Activated naive CD4-positive, alpha-beta T cell treated with anti-CD3 and anti-CD28 coated beads, Interleukin-2, amount 50 U/mL, for 24 hours (primary cell): ENCODE data around the gene KLF3.
A peak's percentile ranks its signal among the peaks of the same experiment; 100 is the strongest.

Experiments used
- H3K27ac Mint-ChIP-seq: one replicate; pipeline ENCODE4 v1.8.0; 2021; ENCODE audit warnings: mild to moderate bottlenecking, mixed read lengths
- H3K27me3 Mint-ChIP-seq: one replicate; pipeline ENCODE4 v1.8.0; 2021; ENCODE audit warnings: mixed read lengths
- H3K36me3 Mint-ChIP-seq: one replicate; pipeline ENCODE4 v1.8.0; 2021; ENCODE audit warnings: mixed read lengths
- H3K4me1 Mint-ChIP-seq: one replicate; pipeline ENCODE4 v1.8.0; 2021; ENCODE audit warnings: mixed read lengths
- H3K4me3 Mint-ChIP-seq: one replicate; pipeline ENCODE4 v1.8.0; 2021; ENCODE audit warnings: mild to moderate bottlenecking, mixed read lengths
- H3K9me3 Mint-ChIP-seq: one replicate; pipeline ENCODE4 v1.8.0; 2021; ENCODE audit warnings: mixed read lengths

The KLF3 gene

GRCh38 chr4:38665551-38666411, 1.8 kb downstream of the KLF3 start:
- no peaks in the 10 kb centered on the region for H3K27me3 Mint-ChIP-seq
- H3K4me3 Mint-ChIP-seq: peak overlapping the region; percentile 93
- H3K36me3 Mint-ChIP-seq: peaks cover 2% of the 10 kb centered on the region
- peaks cover 74% of the 10 kb centered on the region for H3K4me1 Mint-ChIP-seq
- no peaks in the 10 kb centered on the region for H3K9me3 Mint-ChIP-seq
- peak overlapping the region; percentile 96 for H3K27ac Mint-ChIP-seq

DNA sequence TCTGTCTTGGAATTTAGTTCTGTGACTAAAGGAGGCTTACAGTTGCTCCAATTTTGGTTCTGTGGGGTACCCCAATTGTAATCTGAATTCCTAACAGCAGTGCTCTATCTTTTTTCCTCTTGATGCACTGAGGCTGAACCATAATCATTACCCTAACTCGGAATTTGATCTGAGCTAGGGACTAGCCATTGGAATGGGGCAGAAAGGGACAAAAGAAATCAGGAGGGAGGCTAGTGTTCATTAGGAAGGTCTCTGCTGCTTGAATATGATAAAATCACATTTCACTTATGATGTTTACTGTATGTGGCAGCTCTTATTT, 2.7 kb downstream of the KLF3 start:
- Mint-ChIP-seq H3K36me3 (no peaks in the 10 kb centered on the region), H3K4me3 (peak overlapping the region; percentile 93), H3K27ac (peak overlapping the region; percentile 96), H3K4me1 (peaks cover 75% of the 10 kb centered on the region), H3K27me3 (no peaks in the 10 kb centered on the region), H3K9me3 (no peaks in the 10 kb centered on the region)

GRCh38 chr4:38667085-38667893, 3.3 kb downstream of the KLF3 start:
- Mint-ChIP-seq H3K9me3 (no peaks in the 10 kb centered on the region), H3K27ac (peak overlapping the region; percentile 96), H3K4me3 (peak overlapping the region; percentile 93), H3K27me3 (no peaks in the 10 kb centered on the region), H3K36me3 (no peaks in the 10 kb centered on the region), H3K4me1 (peaks cover 75% of the 10 kb centered on the region)

GRCh38 chr4:38668203-38668971, 4.4 kb downstream of the KLF3 start:
- no peaks in the 10 kb centered on the region for H3K36me3 Mint-ChIP-seq
- H3K27ac Mint-ChIP-seq: peak overlapping the region; percentile 78
- peak overlapping the region; percentile 61 for H3K4me3 Mint-ChIP-seq
- no peaks in the 10 kb centered on the region for H3K27me3 Mint-ChIP-seq
- no peaks in the 10 kb centered on the region for H3K9me3 Mint-ChIP-seq
- peaks cover 82% of the 10 kb centered on the region for H3K4me1 Mint-ChIP-seq

GRCh38 chr4:38669208-38669607, 5.2 kb downstream of the KLF3 start:
- Mint-ChIP-seq H3K36me3 (no peaks in the 10 kb centered on the region), H3K4me1 (peaks cover 90% of the 10 kb centered on the region), H3K9me3 (no peaks in the 10 kb centered on the region), H3K27me3 (no peaks in the 10 kb centered on the region), H3K4me3 (peak overlapping the region; percentile 61), H3K27ac (peak overlapping the region; percentile 78)

DNA sequence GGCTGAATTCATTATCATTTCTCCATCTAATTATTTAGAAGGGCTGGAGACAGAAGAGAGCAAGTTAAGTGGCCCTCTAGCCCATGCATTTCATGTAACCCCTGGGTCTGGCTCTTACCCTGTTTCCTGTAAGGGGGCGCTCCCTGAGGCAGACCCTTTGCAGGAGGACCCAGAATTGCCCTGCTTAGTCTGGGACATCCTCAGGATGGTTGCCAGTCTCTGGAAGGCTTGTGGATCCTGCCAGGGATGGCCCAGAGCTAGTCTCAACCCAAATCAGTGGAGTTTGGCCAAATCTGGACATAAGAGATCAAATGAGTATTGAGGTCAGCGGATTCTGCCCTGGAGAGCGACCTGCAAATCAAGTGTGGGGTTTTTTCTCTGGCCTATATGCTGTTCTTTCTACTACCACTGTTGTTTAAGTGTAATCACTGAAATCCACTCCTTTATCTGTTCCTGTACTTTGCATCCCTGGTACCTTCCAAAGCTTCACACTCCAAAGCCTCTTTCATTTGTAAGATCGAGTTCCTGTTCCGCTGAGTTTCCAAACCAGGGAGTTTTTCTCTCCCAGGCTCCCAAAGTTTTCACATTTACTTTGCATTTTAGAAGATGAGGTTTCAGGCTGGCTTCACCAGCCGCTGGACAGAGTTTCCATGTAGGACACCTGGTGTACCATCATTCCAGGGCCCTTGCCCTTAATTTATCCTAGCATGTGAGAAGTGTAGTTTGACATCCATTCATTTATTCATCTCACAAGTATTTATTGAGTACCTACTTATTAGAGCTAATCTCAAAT, 6.3 kb downstream of the KLF3 start:
- H3K9me3 Mint-ChIP-seq: no peaks in the 10 kb centered on the region
- H3K4me3 Mint-ChIP-seq: peak overlapping the region; percentile 79
- H3K27me3 Mint-ChIP-seq: no peaks in the 10 kb centered on the region
- peaks cover 97% of the 10 kb centered on the region for H3K4me1 Mint-ChIP-seq
- no peaks in the 10 kb centered on the region for H3K36me3 Mint-ChIP-seq
- peak overlapping the region; percentile 96 for H3K27ac Mint-ChIP-seq

DNA sequence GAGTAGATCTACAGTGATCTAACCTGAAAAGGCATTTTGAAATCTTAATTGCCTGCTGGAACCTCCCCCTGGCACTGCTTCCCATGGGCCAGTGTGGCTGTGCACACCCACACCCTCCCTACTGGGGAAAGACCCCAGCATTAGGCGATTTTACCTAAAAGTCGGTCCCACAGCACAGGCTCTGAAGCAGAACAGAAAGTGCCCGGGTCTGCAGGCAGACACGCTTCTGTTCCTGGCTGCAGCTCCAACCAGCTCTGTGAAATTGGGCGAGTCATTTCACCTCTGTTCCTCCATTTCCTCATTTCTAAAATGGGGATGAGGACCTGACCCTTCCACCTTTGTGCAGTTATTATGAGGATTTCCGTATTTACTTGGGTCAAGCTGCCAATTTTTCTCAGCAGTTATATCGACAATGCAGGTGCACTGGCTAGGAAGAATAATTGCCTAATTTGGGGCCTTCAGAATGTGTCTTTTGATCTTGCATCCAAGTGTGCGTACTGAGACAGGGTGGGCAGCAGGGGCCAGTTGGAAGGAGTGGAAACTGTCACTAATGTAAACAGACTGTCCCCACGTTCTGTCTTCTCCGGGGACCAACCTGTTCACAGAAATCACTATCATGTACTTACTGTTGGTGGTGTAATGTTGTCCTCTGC, 7.1 kb downstream of the KLF3 start:
- peak overlapping the region; percentile 79 for H3K4me3 Mint-ChIP-seq
- no peaks in the 10 kb centered on the region for H3K36me3 Mint-ChIP-seq
- peak overlapping the region; percentile 96 for H3K27ac Mint-ChIP-seq

GRCh38 chr4:38671592-38671940, 7.6 kb downstream of the KLF3 start:
- H3K27me3 Mint-ChIP-seq: no peaks in the 10 kb centered on the region
- H3K4me3 Mint-ChIP-seq: peak overlapping the region; percentile 79
- peak overlapping the region; percentile 96 for H3K27ac Mint-ChIP-seq
- H3K4me1 Mint-ChIP-seq: peaks cover 92% of the 10 kb centered on the region
- H3K9me3 Mint-ChIP-seq: no peaks in the 10 kb centered on the region
- no peaks in the 10 kb centered on the region for H3K36me3 Mint-ChIP-seq

More for the DNA sequence above, 7.1 kb downstream of the KLF3 start:
- H3K27me3 Mint-ChIP-seq: no peaks in the 10 kb centered on the region
- peaks cover 97% of the 10 kb centered on the region for H3K4me1 Mint-ChIP-seq
- H3K9me3 Mint-ChIP-seq: no peaks in the 10 kb centered on the region

DNA sequence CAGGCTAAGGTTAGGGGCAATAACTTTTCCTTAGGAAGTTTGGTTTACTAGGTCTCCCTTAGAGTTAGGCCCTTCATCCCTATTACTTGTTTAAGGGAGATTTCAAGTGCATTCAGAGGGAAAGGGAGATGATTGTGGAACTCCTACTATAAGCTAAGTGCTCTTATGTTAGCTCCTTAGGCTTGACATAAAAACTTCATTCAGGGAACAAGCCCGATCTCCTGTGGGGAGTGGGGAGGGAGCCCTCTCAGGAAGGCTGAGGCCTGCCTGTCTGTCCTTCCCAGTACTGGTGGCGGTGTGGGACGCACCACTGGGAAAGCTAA, 8.0 kb downstream of the KLF3 start:
- Mint-ChIP-seq H3K4me1 (peaks cover 87% of the 10 kb centered on the region), H3K9me3 (no peaks in the 10 kb centered on the region), H3K36me3 (no peaks in the 10 kb centered on the region), H3K4me3 (peak overlapping the region; percentile 79), H3K27me3 (no peaks in the 10 kb centered on the region), H3K27ac (peak overlapping the region; percentile 96)

GRCh38 chr4:38672397-38673129, 8.6 kb downstream of the KLF3 start:
- H3K27me3 Mint-ChIP-seq: no peaks in the 10 kb centered on the region
- peak overlapping the region; percentile 79 for H3K4me3 Mint-ChIP-seq
- no peaks in the 10 kb centered on the region for H3K36me3 Mint-ChIP-seq
- H3K4me1 Mint-ChIP-seq: peaks cover 87% of the 10 kb centered on the region
- no peaks in the 10 kb centered on the region for H3K9me3 Mint-ChIP-seq
- H3K27ac Mint-ChIP-seq: peak overlapping the region; percentile 96

DNA sequence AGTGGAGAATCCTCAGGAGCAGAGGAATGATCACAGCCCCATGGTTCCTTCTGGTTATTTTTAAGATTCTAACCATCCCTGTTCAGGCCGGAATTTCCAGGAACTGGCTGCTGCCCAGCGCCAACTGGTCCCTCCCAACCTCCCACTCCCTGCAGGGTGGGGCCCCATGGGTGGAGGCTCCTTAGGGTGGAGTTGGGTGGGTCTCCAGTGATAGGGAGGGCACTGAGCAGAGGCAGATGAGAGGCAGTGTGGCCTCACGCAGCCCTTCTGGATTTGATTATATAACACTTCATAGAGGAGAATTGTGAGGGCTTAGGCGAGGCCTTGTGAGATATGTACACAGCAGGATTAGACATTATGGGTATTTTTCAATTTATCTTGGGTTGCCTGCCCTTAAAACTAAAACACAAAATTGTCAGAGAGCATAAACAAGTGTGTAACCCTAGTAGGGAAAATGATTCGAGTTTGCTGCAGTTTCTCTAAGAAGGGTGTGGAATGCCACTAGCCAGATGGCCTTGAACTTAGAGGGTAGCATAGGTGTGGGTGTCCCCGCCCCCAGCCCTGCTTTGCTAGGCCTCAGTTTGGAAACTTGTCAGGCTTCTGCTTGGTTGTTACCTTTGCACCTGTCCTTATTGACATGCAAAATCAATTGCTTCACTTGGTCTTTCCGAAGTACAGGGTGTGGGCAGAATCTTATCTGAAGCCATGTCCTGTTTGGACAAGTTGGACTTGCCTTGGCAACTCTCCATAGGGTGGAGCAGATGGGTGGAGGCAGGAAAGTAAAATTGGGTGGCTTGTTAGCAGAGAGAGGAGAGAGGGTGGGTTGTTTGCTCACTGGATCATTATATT, 9.4 kb downstream of the KLF3 start:
- H3K9me3 Mint-ChIP-seq: no peaks in the 10 kb centered on the region
- peaks cover 88% of the 10 kb centered on the region for H3K4me1 Mint-ChIP-seq
- H3K4me3 Mint-ChIP-seq: peak overlapping the region; percentile 79
- no peaks in the 10 kb centered on the region for H3K36me3 Mint-ChIP-seq
- H3K27me3 Mint-ChIP-seq: no peaks in the 10 kb centered on the region
- peak overlapping the region; percentile 96 for H3K27ac Mint-ChIP-seq

DNA sequence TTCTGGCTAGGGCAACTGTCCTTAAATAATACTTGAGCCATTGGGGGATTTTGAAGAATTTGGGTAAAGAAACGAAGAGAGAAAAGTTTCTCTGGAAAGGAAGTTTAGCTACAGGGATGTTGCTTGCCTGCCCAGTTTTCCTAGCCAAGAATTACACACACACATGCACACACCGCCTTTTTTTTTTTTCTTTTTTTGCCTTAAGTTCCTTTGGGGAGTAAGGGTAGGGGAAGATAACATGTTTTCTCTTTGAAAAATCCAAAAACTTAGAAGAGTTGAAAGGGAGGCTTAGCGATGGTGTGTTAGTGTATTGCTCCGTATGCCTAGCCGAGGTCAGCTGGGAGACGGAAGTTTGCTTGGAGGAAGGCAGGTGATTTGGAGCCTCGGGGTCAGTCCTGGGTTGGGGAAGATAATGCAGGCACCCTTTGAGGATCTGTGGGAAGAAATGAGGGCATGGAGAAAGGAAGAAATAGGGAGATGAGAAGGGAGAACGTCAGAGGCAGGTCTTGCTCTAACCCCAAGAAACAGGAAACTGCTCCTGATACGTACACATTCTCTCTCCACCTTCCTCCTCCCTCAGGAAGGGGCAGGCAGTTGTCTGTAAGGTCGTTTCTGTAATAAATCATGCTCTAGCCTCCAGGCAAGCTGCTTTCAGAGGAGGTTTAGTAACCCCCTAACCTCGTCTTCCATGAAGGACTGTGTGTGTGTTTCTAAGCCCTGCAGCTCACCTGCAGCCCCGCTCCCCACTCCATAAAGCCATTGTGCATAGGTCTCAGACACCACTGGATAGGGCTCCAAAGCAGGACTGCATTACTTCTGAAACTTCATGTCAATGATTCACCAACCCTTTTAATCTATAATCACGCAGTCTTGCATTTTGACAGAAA, 10.5 kb downstream of the KLF3 start:
- H3K4me1 Mint-ChIP-seq: peaks cover 89% of the 10 kb centered on the region
- peaks cover 2% of the 10 kb centered on the region for H3K36me3 Mint-ChIP-seq
- H3K4me3 Mint-ChIP-seq: peak overlapping the region; percentile 79
- H3K27me3 Mint-ChIP-seq: no peaks in the 10 kb centered on the region
- H3K9me3 Mint-ChIP-seq: no peaks in the 10 kb centered on the region
- H3K27ac Mint-ChIP-seq: peak overlapping the region; percentile 96
